ENCODE data around the gene NHSL1. TPM values are rescaled to one million over a fixed set of nuclear protein-coding genes. Genes with fewer than 3 reads are reported as not detected.

Gene NHSL1
- total RNA-seq, 2 donors from 2014 or later: 9.7 to 13.3 TPM

DNA sequence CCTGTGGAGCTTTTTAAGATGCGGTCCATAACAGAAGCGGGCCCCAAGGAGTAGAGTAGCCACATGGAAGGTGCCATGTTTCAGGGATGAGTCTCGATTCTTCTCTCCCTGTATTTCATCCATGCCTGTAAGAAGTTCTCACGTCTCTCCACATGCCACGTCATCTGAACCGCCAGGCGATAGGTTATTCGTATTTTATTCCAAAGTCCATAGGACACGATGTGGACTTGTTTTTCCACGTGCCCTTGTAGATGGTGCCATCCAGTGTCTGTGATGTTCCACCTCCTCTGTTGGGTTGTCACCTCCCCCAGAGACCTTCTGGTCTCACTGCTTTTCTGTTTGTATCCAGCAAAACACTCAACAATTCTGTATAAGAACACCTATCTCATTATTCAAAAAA is 77.7 kb downstream of the NHSL1 start:
- Histone ChIP-seq H3K4me1 (ENCODE audit: control insufficient read depth in 1 of 2, low read depth in 2 of 2) (no peaks in the 10 kb centered on the region), H3K4me3 (no peak overlapping the region), H3K27me3 (replicated peaks; ENCODE audit: insufficient read depth) (no peaks in the 10 kb centered on the region), H3K27ac (no peak overlapping the region), H3K9me3 (no peaks in the 10 kb centered on the region), H3K36me3 (no peaks in the 10 kb centered on the region)
- TF ChIP-seq, protein P1, sequence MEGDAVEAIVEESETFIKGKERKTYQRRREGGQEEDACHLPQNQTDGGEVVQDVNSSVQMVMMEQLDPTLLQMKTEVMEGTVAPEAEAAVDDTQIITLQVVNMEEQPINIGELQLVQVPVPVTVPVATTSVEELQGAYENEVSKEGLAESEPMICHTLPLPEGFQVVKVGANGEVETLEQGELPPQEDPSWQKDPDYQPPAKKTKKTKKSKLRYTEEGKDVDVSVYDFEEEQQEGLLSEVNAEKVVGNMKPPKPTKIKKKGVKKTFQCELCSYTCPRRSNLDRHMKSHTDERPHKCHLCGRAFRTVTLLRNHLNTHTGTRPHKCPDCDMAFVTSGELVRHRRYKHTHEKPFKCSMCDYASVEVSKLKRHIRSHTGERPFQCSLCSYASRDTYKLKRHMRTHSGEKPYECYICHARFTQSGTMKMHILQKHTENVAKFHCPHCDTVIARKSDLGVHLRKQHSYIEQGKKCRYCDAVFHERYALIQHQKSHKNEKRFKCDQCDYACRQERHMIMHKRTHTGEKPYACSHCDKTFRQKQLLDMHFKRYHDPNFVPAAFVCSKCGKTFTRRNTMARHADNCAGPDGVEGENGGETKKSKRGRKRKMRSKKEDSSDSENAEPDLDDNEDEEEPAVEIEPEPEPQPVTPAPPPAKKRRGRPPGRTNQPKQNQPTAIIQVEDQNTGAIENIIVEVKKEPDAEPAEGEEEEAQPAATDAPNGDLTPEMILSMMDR (IDR thresholded peaks at IDR 0.05): no peak
- DNase-seq (ENCODE audit: low spot score) (no peak), ATAC-seq (ENCODE audit: insufficient number of reproducible peaks, low FRiP score, low read depth) (no peak)

GRCh38 chr6:138421089-138421488 is 78.2 kb downstream of the NHSL1 start:
- TF ChIP-seq, protein P1 (IDR thresholded peaks at IDR 0.05): no peak
- ATAC-seq (ENCODE audit: insufficient number of reproducible peaks, low FRiP score, low read depth): no peak
- H3K4me3 ChIP-seq: no peak overlapping the region
- no peaks in the 10 kb centered on the region for H3K36me3 ChIP-seq
- H3K27me3 ChIP-seq (replicated peaks; ENCODE audit: insufficient read depth): no peaks in the 10 kb centered on the region
- no peaks in the 10 kb centered on the region for H3K9me3 ChIP-seq
- DNase-seq (ENCODE audit: low spot score): no peak
- H3K27ac ChIP-seq: no peak overlapping the region
- H3K4me1 ChIP-seq (ENCODE audit: control insufficient read depth in 1 of 2, low read depth in 2 of 2): no peaks in the 10 kb centered on the region

DNA sequence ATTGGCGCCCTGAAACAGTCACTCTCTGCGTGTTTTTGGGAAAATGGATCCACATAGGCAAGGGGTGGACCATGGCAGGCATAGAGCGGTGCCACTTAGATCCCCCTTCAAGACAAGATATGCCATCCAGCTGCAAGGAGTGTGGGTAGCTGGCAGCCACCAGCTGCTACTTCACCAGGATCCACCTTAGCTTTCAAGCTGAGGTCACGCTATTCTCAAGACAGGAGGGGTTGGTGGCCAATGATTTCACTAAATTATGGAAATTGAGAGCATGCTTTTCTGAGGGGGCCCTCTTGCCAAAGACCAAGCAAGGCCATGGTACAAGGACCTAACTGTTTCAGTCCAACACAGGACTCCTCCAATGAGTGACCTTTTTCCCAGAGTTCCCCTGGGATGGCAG is 78.9 kb downstream of the NHSL1 start:
- no peaks in the 10 kb centered on the region for H3K9me3 ChIP-seq

GRCh38 chr6:138419766-138420165 is 79.5 kb downstream of the NHSL1 start:
- no peak overlapping the region for H3K4me3 ChIP-seq
- no peak for ATAC-seq (ENCODE audit: insufficient number of reproducible peaks, low FRiP score, low read depth)
- H3K9me3 ChIP-seq: no peaks in the 10 kb centered on the region
- H3K27ac ChIP-seq: no peak overlapping the region
- no peaks in the 10 kb centered on the region for H3K4me1 ChIP-seq (ENCODE audit: control insufficient read depth in 1 of 2, low read depth in 2 of 2)
- H3K27me3 ChIP-seq (replicated peaks; ENCODE audit: insufficient read depth): no peaks in the 10 kb centered on the region
- H3K36me3 ChIP-seq: no peaks in the 10 kb centered on the region
- TF ChIP-seq, protein P1 (IDR thresholded peaks at IDR 0.05): no peak
- no peak for DNase-seq (ENCODE audit: low spot score)

More for the DNA sequence above, 78.9 kb downstream of the NHSL1 start:
- Histone ChIP-seq H3K27me3 (replicated peaks; ENCODE audit: insufficient read depth) (no peaks in the 10 kb centered on the region), H3K27ac (no peak overlapping the region), H3K4me3 (no peak overlapping the region), H3K36me3 (no peaks in the 10 kb centered on the region), H3K4me1 (ENCODE audit: control insufficient read depth in 1 of 2, low read depth in 2 of 2) (no peaks in the 10 kb centered on the region)
- TF ChIP-seq, protein P1 (IDR thresholded peaks at IDR 0.05): no peak
- ATAC-seq (ENCODE audit: insufficient number of reproducible peaks, low FRiP score, low read depth) (no peak), DNase-seq (ENCODE audit: low spot score) (no peak)

- TF ChIP-seq, protein P1 (IDR thresholded peaks at IDR 0.05): no peak
- Histone ChIP-seq H3K36me3 (peaks cover 9% of the 10 kb centered on the region), H3K27me3 (replicated peaks; ENCODE audit: insufficient read depth) (no peaks in the 10 kb centered on the region), H3K4me3 (no peak overlapping the region), H3K27ac (no peak overlapping the region), H3K9me3 (no peaks in the 10 kb centered on the region), H3K4me1 (ENCODE audit: control insufficient read depth in 1 of 2, low read depth in 2 of 2) (no peaks in the 10 kb centered on the region)
- no peak for DNase-seq (ENCODE audit: low spot score)
- ATAC-seq (ENCODE audit: insufficient number of reproducible peaks, low FRiP score, low read depth): no peak
These were observed 81.1 kb downstream of the NHSL1 start for GRCh38 chr6:138418118-138418742.
